GM21825 (cell line): ENCODE results near the gene TAF11L11.
"Not testable (repeated sequence)": the region's sequence is repeated elsewhere in the genome, so short reads cannot be mapped to it uniquely, and the experiment has no call there.

ENCODE experiments used
- ATAC-seq: cut with Tn5 transposase; IDR thresholded peaks from one replicate; pipeline ENCODE4 v1.9.1; 2021; ENCODE audit warnings: mild to moderate bottlenecking, moderate library complexity; ENCODE audit not compliant: unreplicated experiment

TAF11L11 gene

GRCh38 chr5:17603880-17604279, at the start of gene TAF11L11:
Gene TAF11L11, plus strand, starts transcription at chr5:17604183.
- ATAC-seq: not testable (repeated sequence)

DNA sequence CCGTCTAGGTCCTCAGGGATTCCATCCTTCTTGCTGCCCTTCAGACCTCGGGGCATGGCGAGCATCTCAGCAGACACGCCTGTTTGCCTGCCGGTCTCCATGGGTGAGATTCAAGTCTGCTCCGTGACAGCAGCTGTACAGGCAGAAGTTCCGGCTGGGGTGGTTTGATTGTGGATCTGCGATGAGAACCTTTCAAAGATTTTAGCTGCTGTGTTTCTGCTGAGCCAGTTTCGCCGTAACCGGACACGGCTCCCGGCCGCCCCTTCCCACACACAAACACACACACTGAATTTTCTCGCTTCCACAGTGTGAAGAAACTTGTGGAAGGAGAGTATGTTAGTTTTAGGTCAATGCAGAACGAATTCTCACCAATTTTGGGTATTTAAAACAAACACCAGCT, 18.3 kb upstream of the TAF11L11 start, which contains the start of gene TAF11L7:
TAF11L7 (minus strand) TSS at position 101 of the 400 bp plus-strand sequence.
- not testable (repeated sequence) for ATAC-seq

DNA sequence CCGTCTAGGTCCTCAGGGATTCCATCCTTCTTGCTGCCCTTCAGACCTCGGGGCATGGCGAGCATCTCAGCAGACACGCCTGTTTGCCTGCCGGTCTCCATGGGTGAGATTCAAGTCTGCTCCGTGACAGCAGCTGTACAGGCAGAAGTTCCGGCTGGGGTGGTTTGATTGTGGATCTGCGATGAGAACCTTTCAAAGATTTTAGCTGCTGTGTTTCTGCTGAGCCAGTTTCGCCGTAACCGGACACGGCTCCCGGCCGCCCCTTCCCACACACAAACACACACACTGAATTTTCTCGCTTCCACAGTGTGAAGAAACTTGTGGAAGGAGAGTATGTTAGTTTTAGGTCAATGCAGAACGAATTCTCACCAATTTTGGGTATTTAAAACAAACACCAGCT, 13.1 kb upstream of the TAF11L11 start, which contains the start of gene TAF11L8:
TAF11L8 (minus strand) TSS at position 101 of the 400 bp plus-strand sequence.
- not testable (repeated sequence) for ATAC-seq

DNA sequence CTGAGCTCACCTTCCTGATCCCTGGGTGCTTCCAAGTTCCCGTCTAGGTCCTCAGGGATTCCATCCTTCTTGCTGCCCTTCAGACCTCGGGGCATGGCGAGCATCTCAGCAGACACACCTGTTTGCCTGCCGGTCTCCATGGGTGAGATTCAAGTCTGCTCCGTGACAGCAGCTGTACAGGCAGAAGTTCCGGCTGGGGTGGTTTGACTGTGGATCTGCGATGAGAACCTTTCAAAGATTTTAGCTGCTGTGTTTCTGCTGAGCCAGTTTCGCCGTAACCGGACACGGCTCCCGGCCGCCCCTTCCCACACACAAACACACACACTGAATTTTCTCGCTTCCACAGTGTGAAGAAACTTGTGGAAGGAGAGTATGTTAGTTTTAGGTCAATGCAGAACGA, 9.7 kb upstream of the TAF11L11 start, which contains the start of gene TAF11L9:
TAF11L9 (minus strand) TSS at position 140 of the 400 bp plus-strand sequence.
- not testable (repeated sequence) for ATAC-seq

DNA sequence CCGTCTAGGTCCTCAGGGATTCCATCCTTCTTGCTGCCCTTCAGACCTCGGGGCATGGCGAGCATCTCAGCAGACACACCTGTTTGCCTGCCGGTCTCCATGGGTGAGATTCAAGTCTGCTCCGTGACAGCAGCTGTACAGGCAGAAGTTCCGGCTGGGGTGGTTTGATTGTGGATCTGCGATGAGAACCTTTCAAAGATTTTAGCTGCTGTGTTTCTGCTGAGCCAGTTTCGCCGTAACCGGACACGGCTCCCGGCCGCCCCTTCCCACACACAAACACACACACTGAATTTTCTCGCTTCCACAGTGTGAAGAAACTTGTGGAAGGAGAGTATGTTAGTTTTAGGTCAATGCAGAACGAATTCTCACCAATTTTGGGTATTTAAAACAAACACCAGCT, 6.3 kb upstream of the TAF11L11 start, which contains the start of gene TAF11L10:
TAF11L10 (minus strand) TSS at position 101 of the 400 bp plus-strand sequence.
- ATAC-seq: not testable (repeated sequence)

GRCh38 chr5:17604951-17605350, 968 bp downstream of the TAF11L11 start:
- ATAC-seq: no peak

DNA sequence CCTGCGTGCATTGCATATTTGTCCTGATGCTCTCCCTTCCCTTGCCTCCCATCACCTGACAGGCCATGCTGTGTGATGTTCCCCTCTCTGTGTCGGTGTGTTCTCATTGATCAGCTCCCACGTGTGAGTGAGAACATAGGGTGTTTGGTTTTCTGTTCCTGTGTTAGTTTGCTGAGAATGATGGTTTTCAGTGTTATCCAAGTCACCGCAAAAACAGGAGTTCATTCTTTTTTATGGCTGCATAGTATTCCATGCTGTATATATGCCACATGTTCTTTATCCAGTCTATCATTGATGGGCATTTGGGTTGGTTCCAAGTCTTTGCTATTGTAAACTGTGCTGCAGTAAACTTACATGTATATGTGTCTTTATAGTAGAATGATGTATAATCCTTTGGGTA, 3.5 kb downstream of the TAF11L11 start:
- not testable (repeated sequence) for ATAC-seq

DNA sequence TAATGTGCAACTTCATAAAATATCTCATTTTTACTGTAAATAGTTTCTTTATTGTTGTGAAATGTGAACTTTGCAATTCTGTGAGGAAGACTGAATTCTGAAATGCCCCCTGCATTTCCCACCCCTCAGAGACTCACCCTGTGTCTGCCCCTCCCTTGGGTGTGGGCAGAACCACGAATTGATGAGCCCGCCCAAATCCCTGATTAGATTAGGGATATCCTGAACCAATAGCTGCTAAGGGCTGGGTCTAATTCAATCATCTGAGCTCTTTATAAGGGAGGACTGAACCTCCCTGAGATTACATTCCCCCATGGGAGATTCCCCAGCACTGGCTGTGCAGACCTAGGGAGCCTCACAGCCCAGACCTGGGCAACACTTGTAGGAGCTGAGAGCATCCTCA, 6.1 kb downstream of the TAF11L11 start, which contains the start of gene TAF11L12:
TAF11L12 (plus strand) TSS at position 301 of the 400 bp plus-strand sequence.
- not testable (repeated sequence) for ATAC-seq

DNA sequence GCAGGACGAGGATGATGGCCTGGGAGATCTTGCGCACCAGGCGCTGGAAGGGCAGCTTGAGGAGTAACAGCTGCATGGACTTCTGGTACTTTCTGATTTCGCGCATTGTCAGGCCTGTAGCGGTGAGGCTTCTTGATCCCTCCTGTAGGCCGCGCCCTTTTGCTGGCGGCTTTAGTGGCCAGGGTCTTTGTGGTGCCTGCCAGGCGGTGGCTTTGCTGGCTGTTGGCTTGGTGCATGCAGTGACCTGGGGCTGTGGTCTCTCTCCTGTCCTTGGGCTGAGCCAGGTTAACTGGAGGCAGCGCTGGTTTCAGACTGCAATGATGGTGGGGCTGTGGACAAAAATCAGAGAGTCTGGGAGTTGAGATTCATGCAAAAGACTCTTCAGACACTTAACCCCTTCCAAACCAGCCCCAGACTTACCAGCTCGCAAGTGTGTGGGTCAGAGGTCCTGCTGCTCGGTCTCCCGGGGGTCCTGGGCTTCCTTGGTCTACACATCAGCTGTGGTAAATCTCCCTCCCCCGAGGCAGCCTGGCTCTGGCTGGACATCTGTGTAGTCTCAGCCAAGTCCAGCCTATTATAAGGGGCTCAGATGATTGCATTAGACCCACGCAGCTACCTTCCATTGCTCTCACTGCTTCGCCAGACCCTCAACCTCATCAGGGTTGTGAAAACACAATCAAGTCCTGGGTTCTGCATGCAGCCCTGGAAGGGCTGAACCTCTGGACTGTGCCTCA, 11.1 kb downstream of the TAF11L11 start:
- ATAC-seq: no peak

DNA sequence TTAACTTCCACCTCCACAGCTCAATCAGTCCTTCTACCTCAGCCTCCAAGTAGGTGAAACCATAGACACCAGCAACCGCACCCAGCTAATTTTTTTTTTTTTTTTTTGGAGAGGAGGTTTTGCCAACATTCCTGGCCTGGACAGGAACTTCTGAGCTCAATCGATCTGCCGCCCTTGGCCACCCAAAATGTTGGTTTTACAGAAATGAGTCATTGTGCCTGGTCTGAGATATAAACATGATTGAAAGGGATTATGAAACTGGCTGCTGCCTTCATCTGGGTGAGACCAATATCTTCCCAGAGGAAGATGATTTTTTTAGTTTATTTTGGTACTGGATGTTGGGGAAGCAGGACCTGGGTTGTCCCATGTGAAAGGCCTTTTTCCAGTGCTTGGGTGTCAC, 15.4 kb downstream of the TAF11L11 start:
- no peak for ATAC-seq

- no peak for ATAC-seq
Observed at GRCh38 chr5:17620627-17621026, 16.6 kb downstream of the TAF11L11 start.

DNA sequence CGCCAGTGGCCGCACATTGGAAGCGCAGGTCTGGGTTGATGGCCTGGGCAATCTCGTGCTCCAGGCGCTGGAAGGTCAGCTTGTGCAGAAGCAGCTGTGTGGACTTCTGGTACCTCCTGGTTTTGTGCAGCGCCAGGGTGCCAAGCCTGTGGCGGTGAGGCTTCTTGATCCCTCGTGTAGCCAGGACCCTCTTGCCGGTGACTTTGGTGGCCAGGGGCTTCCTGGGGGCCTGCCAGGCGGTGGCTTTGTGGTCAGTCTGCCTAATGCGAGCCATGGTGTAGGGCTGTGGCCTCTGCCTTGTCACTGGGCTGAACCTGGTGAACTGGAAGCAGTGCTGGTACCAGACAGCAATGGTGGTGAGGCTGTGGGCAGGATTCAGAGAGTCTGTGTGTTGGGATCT, 21.7 kb downstream of the TAF11L11 start:
- ATAC-seq: no peak

DNA sequence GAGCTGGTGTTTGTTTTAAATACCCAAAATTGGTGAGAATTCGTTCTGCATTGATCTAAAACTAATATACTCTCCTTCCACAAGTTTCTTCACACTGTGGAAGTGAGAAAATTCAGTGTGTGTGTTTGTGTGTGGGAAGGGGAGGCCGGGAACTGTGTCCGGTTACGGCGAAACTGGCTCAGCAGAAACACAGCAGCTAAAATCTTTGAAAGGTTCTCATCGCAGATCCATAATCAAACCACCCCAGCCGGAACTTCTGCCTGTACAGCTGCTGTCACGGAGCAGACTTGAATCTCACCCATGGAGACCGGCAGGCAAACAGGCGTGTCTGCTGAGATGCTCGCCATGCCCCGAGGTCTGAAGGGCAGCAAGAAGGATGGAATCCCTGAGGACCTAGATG, 27.8 kb downstream of the TAF11L11 start, which contains the start of gene TAF11L13:
TAF11L13 (plus strand) TSS at position 301 of the 400 bp plus-strand sequence.
- ATAC-seq: not testable (repeated sequence)

DNA sequence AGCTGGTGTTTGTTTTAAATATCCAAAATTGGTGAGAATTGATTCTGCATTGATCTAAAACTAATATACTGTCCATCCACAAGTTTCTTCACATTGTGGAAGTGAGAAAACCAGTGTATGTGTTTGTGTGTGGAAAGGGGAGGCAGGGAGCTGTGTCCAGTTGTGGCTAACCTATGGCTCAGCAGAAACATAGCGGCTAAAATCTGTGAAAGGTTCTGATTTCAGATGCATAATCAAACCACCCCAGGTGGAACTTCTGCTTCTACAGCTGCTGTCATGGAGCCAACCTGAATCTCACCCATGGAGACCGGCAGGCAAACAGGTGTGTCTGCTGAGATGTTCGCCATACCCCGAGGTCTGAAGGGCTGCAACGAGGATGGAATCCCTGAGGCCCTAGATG, 30.2 kb downstream of the TAF11L11 start, which contains the start of gene TAF11L14:
TAF11L14 (plus strand) TSS at position 301 of the 400 bp plus-strand sequence.
- ATAC-seq: no peak

- ATAC-seq: not testable (repeated sequence)
Observed at GRCh38 chr5:17649232-17649631, 45.2 kb downstream of the TAF11L11 start.

DNA sequence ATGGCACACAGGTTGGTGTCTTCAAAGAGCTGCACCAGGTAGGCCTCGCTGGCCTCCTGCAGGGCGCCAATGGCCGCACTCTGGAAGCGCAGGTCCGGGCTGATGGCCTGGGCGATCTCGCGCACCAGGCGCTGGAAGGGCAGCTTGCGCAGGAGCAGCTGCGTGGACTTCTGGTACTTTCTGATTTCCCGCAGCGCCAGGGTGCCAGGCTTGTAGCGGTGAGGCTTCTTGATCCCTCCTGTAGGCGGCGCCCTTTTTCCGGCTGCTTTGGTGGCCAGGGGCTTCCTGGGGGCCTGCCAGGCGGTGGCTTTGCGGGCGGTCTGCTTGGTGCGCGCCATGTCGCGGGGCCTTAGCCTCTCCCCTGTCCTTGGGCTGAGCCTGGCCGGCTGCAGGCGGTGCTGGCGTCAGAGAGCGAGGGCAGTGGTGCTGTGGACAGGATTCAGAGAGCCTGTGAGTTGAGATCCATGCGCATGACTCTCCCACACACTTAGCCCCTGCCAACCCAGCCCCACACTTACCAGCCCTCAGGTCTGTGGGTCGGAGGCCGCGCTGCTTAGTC, 51.3 kb downstream of the TAF11L11 start:
- not testable (repeated sequence) for ATAC-seq
